22Rv1 (cell line): ENCODE measurements around the gene HLF.

ENCODE experiments used
- CTCF ChIP-seq: fragments of 450-650 bp; IDR thresholded peaks from 2 replicates; pipeline ENCODE4 v1.5.1; 2017; ENCODE audit warnings: mild to moderate bottlenecking
- ZFX ChIP-seq: fragments of 450-650 bp; IDR thresholded peaks from 2 replicates; pipeline ENCODE4 v1.6.1; 2017; ENCODE audit warnings: antibody characterized with exemption, borderline replicate concordance

- no peak for TF ChIP-seq CTCF
- no peak for TF ChIP-seq ZFX
Measured at GRCh38 chr17:55248077-55248476, 16.7 kb upstream of the HLF start.
